ENCODE measurements around the gene ATP5PD. TPM values are rescaled to one million over a fixed set of nuclear protein-coding genes. Genes with fewer than 3 reads are reported as not detected.

ATP5PD gene
- total RNA-seq, 1 experiment from 2014 or later, result 289 TPM

GRCh38 chr17:74994440-74994839 is 52.3 kb downstream of the ATP5PD start:
- H3K36me3 Mint-ChIP-seq (ENCODE audit: insufficient read depth, unreplicated experiment), result peaks cover 16% of the 10 kb centered on the region
- no peaks in the 10 kb centered on the region for H3K9me3 Mint-ChIP-seq (ENCODE audit: low read depth, unreplicated experiment)
- H3K27me3 Mint-ChIP-seq (ENCODE audit: unreplicated experiment), result no peaks in the 10 kb centered on the region
- peaks cover 47% of the 10 kb centered on the region for H3K4me1 Mint-ChIP-seq (ENCODE audit: low read depth, unreplicated experiment)
- no peak overlapping the region for H3K4me3 Mint-ChIP-seq (ENCODE audit: low read depth, unreplicated experiment)
- no TSS peak for BruUV-seq (replicated peaks)
- CTCF ChIA-PET, result interaction anchor here (0.6 to 1.8 kb wide), 2 partner anchors 20 to 226 kb away, joined by 3 to 5 read pairs; no protein-coding TSS in a partner anchor
- intact Hi-C loops (cut with micrococcal nuclease; ENCODE audit: unreplicated experiment), result no loop called here
- H3K27ac Mint-ChIP-seq (ENCODE audit: unreplicated experiment), result no peak overlapping the region
- DNase-seq, result no peak
- TF ChIP-seq, protein P1, sequence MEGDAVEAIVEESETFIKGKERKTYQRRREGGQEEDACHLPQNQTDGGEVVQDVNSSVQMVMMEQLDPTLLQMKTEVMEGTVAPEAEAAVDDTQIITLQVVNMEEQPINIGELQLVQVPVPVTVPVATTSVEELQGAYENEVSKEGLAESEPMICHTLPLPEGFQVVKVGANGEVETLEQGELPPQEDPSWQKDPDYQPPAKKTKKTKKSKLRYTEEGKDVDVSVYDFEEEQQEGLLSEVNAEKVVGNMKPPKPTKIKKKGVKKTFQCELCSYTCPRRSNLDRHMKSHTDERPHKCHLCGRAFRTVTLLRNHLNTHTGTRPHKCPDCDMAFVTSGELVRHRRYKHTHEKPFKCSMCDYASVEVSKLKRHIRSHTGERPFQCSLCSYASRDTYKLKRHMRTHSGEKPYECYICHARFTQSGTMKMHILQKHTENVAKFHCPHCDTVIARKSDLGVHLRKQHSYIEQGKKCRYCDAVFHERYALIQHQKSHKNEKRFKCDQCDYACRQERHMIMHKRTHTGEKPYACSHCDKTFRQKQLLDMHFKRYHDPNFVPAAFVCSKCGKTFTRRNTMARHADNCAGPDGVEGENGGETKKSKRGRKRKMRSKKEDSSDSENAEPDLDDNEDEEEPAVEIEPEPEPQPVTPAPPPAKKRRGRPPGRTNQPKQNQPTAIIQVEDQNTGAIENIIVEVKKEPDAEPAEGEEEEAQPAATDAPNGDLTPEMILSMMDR (IDR thresholded peaks at IDR 0.05; ENCODE audit: unreplicated experiment), result no peak

GRCh38 chr17:74992223-74992622 is 54.5 kb downstream of the ATP5PD start:
- no TSS peak for BruUV-seq (replicated peaks)
- H3K9me3 Mint-ChIP-seq (ENCODE audit: low read depth, unreplicated experiment), result no peaks in the 10 kb centered on the region
- peak overlapping the region; percentile 89 for H3K27ac Mint-ChIP-seq (ENCODE audit: unreplicated experiment)
- peak overlapping the region; percentile 48 for H3K4me3 Mint-ChIP-seq (ENCODE audit: low read depth, unreplicated experiment)
- CTCF ChIA-PET, result interaction anchor here (0.7 to 1.7 kb wide), 9 partner anchors 10 to 132 kb away, joined by 3 to 13 read pairs (median 4); partner anchors contain the start of gene MRPL58
- no peaks in the 10 kb centered on the region for H3K27me3 Mint-ChIP-seq (ENCODE audit: unreplicated experiment)
- peak; percentile 43 for DNase-seq
- intact Hi-C loops (cut with micrococcal nuclease; ENCODE audit: unreplicated experiment), result no loop called here
- peaks cover 34% of the 10 kb centered on the region for H3K36me3 Mint-ChIP-seq (ENCODE audit: insufficient read depth, unreplicated experiment)
- TF ChIP-seq, protein P1 (IDR thresholded peaks at IDR 0.05; ENCODE audit: unreplicated experiment), result no peak
- H3K4me1 Mint-ChIP-seq (ENCODE audit: low read depth, unreplicated experiment), result peaks cover 56% of the 10 kb centered on the region

GRCh38 chr17:74990581-74991105 is 56.1 kb downstream of the ATP5PD start:
- CTCF ChIA-PET, result interaction anchor here (0.6 to 1.4 kb wide), 3 partner anchors 8 to 71 kb away, joined by 3 to 4 read pairs (median 4); no protein-coding TSS in a partner anchor
- no TSS peak for BruUV-seq (replicated peaks)

More at GRCh38 chr17:74990581-74991105, 56.1 kb downstream of the ATP5PD start:
- no peaks in the 10 kb centered on the region for H3K9me3 Mint-ChIP-seq (ENCODE audit: low read depth, unreplicated experiment)
- H3K4me3 Mint-ChIP-seq (ENCODE audit: low read depth, unreplicated experiment), result peak overlapping the region; percentile 93
- TF ChIP-seq, protein P1 (IDR thresholded peaks at IDR 0.05; ENCODE audit: unreplicated experiment), result no peak
- no peak for DNase-seq
- intact Hi-C loops (cut with micrococcal nuclease; ENCODE audit: unreplicated experiment), result no loop called here
- H3K27ac Mint-ChIP-seq (ENCODE audit: unreplicated experiment), result peak overlapping the region; percentile 82
- H3K4me1 Mint-ChIP-seq (ENCODE audit: low read depth, unreplicated experiment), result peaks cover 57% of the 10 kb centered on the region
- H3K36me3 Mint-ChIP-seq (ENCODE audit: insufficient read depth, unreplicated experiment), result peaks cover 35% of the 10 kb centered on the region
- H3K27me3 Mint-ChIP-seq (ENCODE audit: unreplicated experiment), result no peaks in the 10 kb centered on the region

Other genes with a start within 250 kb of the ATP5PD start
- not detected in 2 replicates for gene GRIN2C, start 187.1 kb downstream of the ATP5PD start, total RNA-seq (2022)
- 8.4 and 13.5 TPM in 2 replicates for gene FDXR, start 174.0 kb downstream of the ATP5PD start, total RNA-seq (2022)
- gene FADS6, start 153.3 kb downstream of the ATP5PD start, total RNA-seq (2022), result not detected in 2 replicates
- gene USH1G, start 123.7 kb downstream of the ATP5PD start, total RNA-seq (2022), result 0.24 TPM in 1 of 2 replicates, not detected in the other
- not detected in 2 replicates for gene OTOP2, start 122.7 kb downstream of the ATP5PD start, total RNA-seq (2022)
- gene OTOP3, start 111.1 kb downstream of the ATP5PD start, total RNA-seq (2022), result not detected in 2 replicates
- 114 and 122 TPM in 2 replicates for gene HID1, start 74.2 kb downstream of the ATP5PD start, total RNA-seq (2022)
- gene CDR2L, start 59.3 kb downstream of the ATP5PD start, total RNA-seq (2022), result 39.4 and 48.3 TPM in 2 replicates
- 49.0 and 52.7 TPM in 2 replicates for gene MRPL58, start 34.3 kb downstream of the ATP5PD start, total RNA-seq (2022)
- gene KCTD2, start 256 bp upstream of the ATP5PD start, total RNA-seq (2022), result 24.4 TPM in 2 replicates
- gene SLC16A5, start 41.0 kb upstream of the ATP5PD start, total RNA-seq (2022), result 124 and 187 TPM in 2 replicates
- 18.6 and 19.8 TPM in 2 replicates for gene ARMC7, start 63.0 kb upstream of the ATP5PD start, total RNA-seq (2022)
- gene NT5C, start 84.8 kb upstream of the ATP5PD start, total RNA-seq (2022), result 56.6 and 58.2 TPM in 2 replicates
- gene JPT1, start 107.5 kb upstream of the ATP5PD start, total RNA-seq (2022), result 479 and 546 TPM in 2 replicates
- 401 and 429 TPM in 2 replicates for gene SUMO2, start 136.0 kb upstream of the ATP5PD start, total RNA-seq (2022)
- gene NUP85, start 158.7 kb upstream of the ATP5PD start, total RNA-seq (2022), result 116 and 117 TPM in 2 replicates
- gene GGA3, start 214.6 kb upstream of the ATP5PD start, total RNA-seq (2022), result 63.1 and 64.4 TPM in 2 replicates
- 62.0 and 69.7 TPM in 2 replicates for gene MRPS7, start 214.9 kb upstream of the ATP5PD start, total RNA-seq (2022)
- 25.7 and 29.5 TPM in 2 replicates for gene MIF4GD, start 224.3 kb upstream of the ATP5PD start, total RNA-seq (2022)
- gene SLC25A19, start 242.5 kb upstream of the ATP5PD start, total RNA-seq (2022), result 26.7 and 26.8 TPM in 2 replicates